B cell (primary cell): Measurements from ENCODE around the gene AAR2. TPM values are rescaled to one million over a fixed set of nuclear protein-coding genes. Genes with fewer than 3 reads are reported as not detected.

ENCODE experiments used
- ATAC-seq: fragments of 200-7000 bp; cut with Tn5 transposase; one replicate; pipeline ENCODE4 v1.10.0; 2021; ENCODE audit warnings: low read depth, mild to moderate bottlenecking, moderate number of reproducible peaks, moderate library complexity
- CTCF ChIA-PET: fragments of 350-600 bp; sonication (Branson Sonifier 250); formaldehyde crosslinking; loops from one replicate; lab custom pipeline; 2021; ENCODE audit warnings: antibody characterized with exemption, inconsistent platforms; lab: Charles Lee
- POLR2A ChIA-PET: fragments of 350-600 bp; sonication (Branson Sonifier 250); formaldehyde crosslinking; loops from one replicate; lab custom pipeline; 2021; ENCODE audit warnings: antibody characterized with exemption; lab: Charles Lee
- DNase-seq: peaks from one replicate; pipeline ENCODE4 v3.0.0; 2013
- H2AFZ ChIP-seq: 2 replicates; pipeline ENCODE4 v1.6.1; 2012; ENCODE audit warnings: mild to moderate bottlenecking, low read depth, low read length; ENCODE audit not compliant: insufficient read depth, poor library complexity, severe bottlenecking
- H3K27ac ChIP-seq, 2 donors: 1 replicate in 1 of 2; 2 replicates in 1 of 2; pipeline ENCODE4 v1.5.1; 2012 to 2013; ENCODE audit warnings: low read length in 2 of 2, mild to moderate bottlenecking in 2 of 2, moderate library complexity in 1 of 2
- H3K27me3 ChIP-seq, 4 experiments: fragments of 200-600 bp in 1 of 4; sonication (generic) in 1 of 4; replicated peaks in 1 of 4; 1 replicate in 2 of 4; 2 replicates in 2 of 4; pipeline versions ENCODE4 v1.6.1 to v1.7.0; 2013 to 2016; ENCODE audit warnings: low read length in 3 of 4, mild to moderate bottlenecking in 2 of 4, mixed read lengths in 1 of 4, moderate library complexity in 1 of 4; ENCODE audit not compliant: insufficient read depth in 4 of 4, control insufficient read depth in 3 of 4; ENCODE audit errors: control extremely low read depth in 1 of 4
- H3K36me3 ChIP-seq, 2 experiments: replicated peaks in 1 of 2; 1 replicate in 1 of 2; 2 replicates in 1 of 2; pipeline versions ENCODE4 v1.6.1 to v1.7.1; 2013; ENCODE audit warnings: low read length in 1 of 2; ENCODE audit not compliant: insufficient read depth in 2 of 2, control insufficient read depth in 1 of 2; ENCODE audit errors: control extremely low read depth in 1 of 2, extremely low read depth in 1 of 2
- H3K4me1 ChIP-seq, 2 donors: fragments of 200-600 bp in 1 of 2; sonication (generic) in 1 of 2; 1 replicate in 1 of 2; 2 replicates in 1 of 2; pipeline versions ENCODE4 v1.5.1 to v1.6.1; 2013 to 2017; ENCODE audit warnings: low read length in 2 of 2; ENCODE audit not compliant: control insufficient read depth in 2 of 2, insufficient read depth in 2 of 2
- H3K4me2 ChIP-seq: replicated peaks from 2 replicates; pipeline ENCODE3; 2012; ENCODE audit warnings: mild to moderate bottlenecking, low read depth, low read length; ENCODE audit not compliant: poor library complexity, severe bottlenecking
- H3K4me3 ChIP-seq, 5 experiments: fragments of 200-600 bp in 1 of 5; sonication (generic) in 1 of 5; 1 replicate in 3 of 5; 2 replicates in 2 of 5; pipeline versions ENCODE4 v1.5.1 to v1.7.0; 2011 to 2016; ENCODE audit warnings: low read length in 4 of 5, mild to moderate bottlenecking in 4 of 5, low read depth in 2 of 5, control low read depth in 1 of 5, moderate library complexity in 1 of 5; ENCODE audit not compliant: insufficient read depth in 1 of 5; ENCODE audit errors: control extremely low read depth in 1 of 5, extremely low read depth in 1 of 5
- H3K79me2 ChIP-seq: fragments of 200-600 bp; sonication (generic); one replicate; pipeline ENCODE4 v1.6.0; 2016; ENCODE audit warnings: low read length; ENCODE audit not compliant: control insufficient read depth, insufficient read depth
- H3K9ac ChIP-seq: fragments of 200-600 bp; sonication (generic); 2 replicates; pipeline ENCODE4 v1.6.1; 2017; ENCODE audit warnings: mild to moderate bottlenecking, low read length, moderate library complexity
- H3K9me3 ChIP-seq, 3 donors: one replicate each; pipeline versions ENCODE4 v1.6.1 to v1.7.1; 2013; ENCODE audit warnings: low read length in 2 of 3; ENCODE audit not compliant: control insufficient read depth in 2 of 3, insufficient read depth in 1 of 3; ENCODE audit errors: control extremely low read depth in 1 of 3
- H4K20me1 ChIP-seq: 2 replicates; pipeline ENCODE4 v1.6.0; 2012; ENCODE audit warnings: mild to moderate bottlenecking, low read length; ENCODE audit not compliant: insufficient read depth, control insufficient read depth, poor library complexity, severe bottlenecking
- H3K27ac Mint-ChIP-seq: one replicate; pipeline ENCODE4 v1.8.0; 2021; ENCODE audit warnings: mixed read lengths
- H3K27me3 Mint-ChIP-seq: one replicate; pipeline ENCODE4 v1.8.0; 2021; ENCODE audit warnings: mixed read lengths
- H3K4me1 Mint-ChIP-seq: one replicate; pipeline ENCODE4 v1.8.0; 2021; ENCODE audit warnings: mixed read lengths
- H3K4me3 Mint-ChIP-seq: one replicate; pipeline ENCODE4 v1.8.0; 2021; ENCODE audit warnings: mixed read lengths
- H3K9me3 Mint-ChIP-seq: one replicate; pipeline ENCODE4 v1.8.0; 2022; ENCODE audit warnings: mixed read lengths; ENCODE audit not compliant: insufficient read depth
- CTCF ChIP-seq: fragments of 200-600 bp; IDR thresholded peaks from one replicate; pipeline ENCODE4 v1.8.0; 2022; ENCODE audit warnings: antibody characterized with exemption, mild to moderate bottlenecking
- EZH2 ChIP-seq: IDR thresholded peaks from 2 replicates; pipeline ENCODE4 v1.6.1; 2012; ENCODE audit warnings: borderline replicate concordance, low read depth, mild to moderate bottlenecking, moderate library complexity, low read length; ENCODE audit not compliant: insufficient read depth, poor library complexity, severe bottlenecking
- WGBS: methylation state at CpG from one replicate; pipeline ENCODE4 v1.1.5; 2013; ENCODE audit warnings: missing lambda C conversion rate; ENCODE audit not compliant: insufficient coverage; 5-methylcytosine and 5-hydroxymethylcytosine counted together
- intact Hi-C: fragments of 100-400 bp; cut with micrococcal nuclease; formaldehyde crosslinking; loops from one replicate; pipeline ENCODE4 v1.10.0; 2022
- polyA plus RNA-seq: library from polyadenylated mRNA; depleted of rRNA; stranded (reverse); fragments of >200 nt; gene quantifications from 2 replicates; pipeline ENCODE4 v1.2.3, GENCODE V29; 2012
- total RNA-seq, 2 donors: library from RNA; stranded (reverse); fragments of 120-200 nt in 1 of 2; gene quantifications; 1 replicate in 1 of 2; 2 replicates in 1 of 2; pipeline versions ENCODE4 v1.2.3 to v1.2.4, GENCODE V29; 2013 to 2022

The AAR2 gene
- total and polyA plus RNA-seq, 2 donors (not counting 1 experiment from before 2014, with no cell fraction given), result 10.3 to 21.3 TPM

DNA sequence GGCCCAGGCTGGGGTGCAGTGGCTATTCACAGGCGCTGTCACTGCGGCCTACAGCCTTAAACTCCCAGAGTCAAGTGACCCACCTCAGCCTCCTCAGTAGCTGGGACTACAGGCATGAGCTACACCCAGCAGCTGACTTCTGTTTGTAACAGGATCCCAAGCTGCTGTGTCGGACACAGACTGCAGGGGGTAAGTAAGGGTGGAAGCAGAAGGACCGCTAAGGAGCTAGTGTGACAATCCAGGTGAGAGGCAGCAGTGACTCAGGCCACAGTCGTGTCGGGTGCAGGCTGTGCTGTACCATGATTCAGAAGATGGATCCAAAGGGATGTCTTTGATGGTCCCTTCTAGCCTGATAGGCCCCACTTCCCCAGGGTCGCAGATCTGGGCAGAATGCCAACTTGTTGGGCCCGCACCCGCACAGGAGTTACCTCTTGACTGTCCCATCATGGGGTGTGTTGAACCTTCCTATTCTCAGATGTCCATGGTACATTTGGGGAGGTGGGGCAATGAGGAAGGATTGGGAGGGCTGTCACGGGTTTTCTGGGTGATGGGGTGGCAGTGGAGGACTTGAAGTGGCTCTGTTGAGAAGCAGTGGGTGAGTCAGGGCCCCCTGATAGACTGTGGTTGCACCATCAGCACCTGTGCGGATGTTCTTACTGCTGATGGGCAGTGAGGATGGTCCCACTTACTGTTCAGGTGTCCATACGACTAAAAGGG, 25.3 kb downstream of the AAR2 start:
- no peak overlapping the region for H2AFZ ChIP-seq
- H3K9me3 ChIP-seq, result no peaks in the 10 kb centered on the region
- H3K4me2 ChIP-seq, result no peak overlapping the region
- H3K4me1 Mint-ChIP-seq, result no peaks in the 10 kb centered on the region
- H3K27me3 Mint-ChIP-seq, result no peaks in the 10 kb centered on the region
- no peaks in the 10 kb centered on the region for H3K9me3 Mint-ChIP-seq
- no peak overlapping the region for H3K27ac ChIP-seq
- ChIA-PET POLR2A (no interaction called here), CTCF (no interaction called here)
- TF ChIP-seq CTCF, result no peak
- TF ChIP-seq EZH2, result no peak
- H3K4me3 Mint-ChIP-seq, result no peak overlapping the region
- no peak overlapping the region for H3K27ac Mint-ChIP-seq
- H3K9ac ChIP-seq, result no peak overlapping the region
- ATAC-seq, result no peak
- no peaks in the 10 kb centered on the region for H4K20me1 ChIP-seq
- intact Hi-C loops, result no loop called here
- no peaks in the 10 kb centered on the region for H3K27me3 ChIP-seq
- no peak overlapping the region for H3K4me3 ChIP-seq
- peaks cover 0 to 5% of the 10 kb centered on the region in 2 experiments for H3K36me3 ChIP-seq
- no peak for DNase-seq
- WGBS, result 94% methylated on average over 11 of the region's 12 CpGs
- H3K4me1 ChIP-seq, result no peaks in the 10 kb centered on the region
- no peaks in the 10 kb centered on the region for H3K79me2 ChIP-seq

- Histone ChIP-seq H3K27me3 (no peaks in the 10 kb centered on the region), H4K20me1 (no peaks in the 10 kb centered on the region), H3K4me2 (no peak overlapping the region), H3K79me2 (no peaks in the 10 kb centered on the region), H3K27ac (no peak overlapping the region), H3K9ac (no peak overlapping the region), H3K9me3 (no peaks in the 10 kb centered on the region), H2AFZ (no peak overlapping the region), H3K4me3 (no peak overlapping the region), H3K4me1 (no peaks in the 10 kb centered on the region), H3K36me3 (no peaks in the 10 kb centered on the region)
- H3K27ac Mint-ChIP-seq, result no peak overlapping the region
- no peak for DNase-seq
- no peak overlapping the region for H3K4me3 Mint-ChIP-seq
- H3K4me1 Mint-ChIP-seq, result no peaks in the 10 kb centered on the region
- no peak for ATAC-seq
- CTCF ChIA-PET, result no interaction called here
- H3K9me3 Mint-ChIP-seq, result no peaks in the 10 kb centered on the region
- intact Hi-C loops, result no loop called here
- no peak for TF ChIP-seq CTCF
- no peak for TF ChIP-seq EZH2
- WGBS, result 88% methylated on average over 11 of the region's 12 CpGs
- POLR2A ChIA-PET, result no interaction called here
- H3K27me3 Mint-ChIP-seq, result no peaks in the 10 kb centered on the region
Observed at GRCh38 chr20:36262440-36262839, 26.2 kb downstream of the AAR2 start.
